ENCODE results near the gene CCS.
"Not testable (repeated sequence)": the region's sequence is repeated elsewhere in the genome, so short reads cannot be mapped to it uniquely, and the experiment has no call there.

Gene CCS

GRCh38 chr11:66592457-66593302, at the start of gene CCS, which contains the start of gene CCDC87:
TSS of gene CCS (plus strand) at chr11:66593185. CDS start at chr11:66593262, 77 bp downstream.
TSS of gene CCDC87 (minus strand) at chr11:66593063. CDS start at chr11:66593015, 48 bp downstream.
- peak; percentile 97 for DNase-seq (ENCODE audit: low read depth, low spot score)

GRCh38 chr11:66543263-66544107, 49.5 kb upstream of the CCS start:
- peak; percentile 81 for DNase-seq (ENCODE audit: low read depth, low spot score)

DNA sequence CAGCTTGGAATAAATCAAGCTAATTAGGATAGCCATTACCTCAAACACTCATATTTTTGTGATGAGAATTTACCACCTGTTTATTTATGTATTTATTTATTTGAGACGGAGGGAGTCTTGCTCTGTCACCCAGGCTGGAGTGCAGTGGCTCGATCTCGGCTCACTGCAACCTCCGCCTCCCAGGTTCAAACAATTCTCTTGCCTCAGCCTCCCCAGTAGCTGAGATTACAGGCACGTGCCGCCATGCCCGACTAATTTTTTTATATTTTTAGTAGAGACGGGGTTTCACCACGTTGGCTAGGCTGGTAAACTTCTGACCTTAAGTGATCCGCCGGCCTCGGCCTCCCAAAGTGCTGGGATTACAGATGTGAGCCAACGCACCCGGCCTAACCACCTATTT, 48.0 kb upstream of the CCS start:
- DNase-seq (ENCODE audit: low read depth, low spot score), result not testable (repeated sequence)

- peak; percentile 97 for DNase-seq (ENCODE audit: low read depth, low spot score)
Measured at GRCh38 chr11:66545701-66546367, 47.2 kb upstream of the CCS start, which contains the start of gene ZDHHC24. TSS of gene ZDHHC24 (minus strand) at chr11:66546048. CDS start at chr11:66546003, 45 bp downstream.

GRCh38 chr11:66546368-66546965, 46.5 kb upstream of the CCS start, which contains the start of gene ACTN3:
TSS of gene ACTN3 (plus strand) at chr11:66546903. CDS start at chr11:66546938, 35 bp downstream.
- DNase-seq (ENCODE audit: low read depth, low spot score), result no peak

GRCh38 chr11:66546966-66547661, 45.9 kb upstream of the CCS start:
- DNase-seq (ENCODE audit: low read depth, low spot score), result no peak

GRCh38 chr11:66547662-66548009, 45.3 kb upstream of the CCS start:
- DNase-seq (ENCODE audit: low read depth, low spot score), result no peak

DNA sequence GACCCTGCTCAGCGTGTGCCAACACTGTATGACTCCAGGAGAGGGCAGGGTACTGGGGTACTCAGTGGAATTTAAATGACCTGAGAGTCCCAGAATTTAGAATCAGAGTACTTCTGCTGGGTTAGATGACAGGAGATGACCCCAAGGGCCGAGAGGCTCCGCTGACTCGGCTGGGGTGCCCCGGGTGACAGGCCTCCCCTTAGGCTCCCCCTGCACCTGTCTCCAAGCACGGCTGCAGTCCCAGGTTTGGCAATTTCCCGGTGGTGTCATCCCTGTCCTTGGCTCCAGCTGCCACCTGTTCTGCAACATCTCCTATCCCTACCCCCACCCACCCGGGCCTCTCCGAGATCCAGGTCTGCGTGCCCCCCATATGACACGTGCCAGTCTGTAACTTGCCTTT, 44.9 kb upstream of the CCS start:
- DNase-seq (ENCODE audit: low read depth, low spot score), result no peak

- DNase-seq (ENCODE audit: low read depth, low spot score), result peak; percentile 74
Measured at GRCh38 chr11:66548774-66549630, 44.0 kb upstream of the CCS start.

DNA sequence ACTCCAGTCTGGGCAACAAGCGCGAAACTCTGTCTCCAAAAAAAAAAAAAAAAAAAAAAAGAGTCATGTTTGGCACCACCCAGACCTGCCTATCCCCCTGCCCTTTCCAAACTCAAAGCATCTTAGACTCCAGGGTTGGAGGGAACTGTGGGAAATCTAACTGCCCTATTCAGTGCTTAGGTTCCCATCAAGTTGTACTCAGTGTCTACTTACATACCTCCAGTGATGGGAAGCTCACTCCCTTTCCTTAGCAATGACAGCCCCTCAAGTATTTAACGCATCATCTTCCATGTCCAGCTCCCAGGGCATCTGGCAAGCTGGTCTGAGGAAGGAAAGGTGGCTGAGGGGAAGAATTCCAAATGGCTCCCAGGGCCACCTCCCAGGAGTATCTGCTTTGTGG, 43.3 kb upstream of the CCS start:
- DNase-seq (ENCODE audit: low read depth, low spot score), result no peak

GRCh38 chr11:66550887-66551286, 42.1 kb upstream of the CCS start:
- DNase-seq (ENCODE audit: low read depth, low spot score), result no peak

DNA sequence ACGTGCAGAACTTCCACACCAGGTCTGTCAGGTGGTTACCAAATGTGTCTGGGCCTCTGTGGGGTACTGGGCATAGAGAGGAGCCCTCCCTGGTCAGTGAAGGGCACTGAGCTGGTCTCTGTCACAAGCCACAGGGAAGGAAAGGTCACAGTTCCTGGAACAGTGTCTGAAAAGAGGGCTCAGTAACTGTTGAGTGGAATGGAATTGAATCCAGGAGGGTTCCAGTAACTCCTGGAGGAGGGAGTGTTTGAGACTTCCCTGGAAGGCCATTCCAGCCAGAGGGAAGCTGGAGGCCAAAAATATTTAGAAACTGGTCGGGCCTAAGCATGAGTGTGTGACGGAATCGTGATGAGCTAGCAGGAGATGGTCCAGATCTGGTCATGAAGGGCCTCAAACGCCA, 38.4 kb upstream of the CCS start:
- DNase-seq (ENCODE audit: low read depth, low spot score), result no peak

- DNase-seq (ENCODE audit: low read depth, low spot score), result no peak
Measured at GRCh38 chr11:66555416-66555815, 37.6 kb upstream of the CCS start.

GRCh38 chr11:66556086-66556485, 36.9 kb upstream of the CCS start:
- no peak for DNase-seq (ENCODE audit: low read depth, low spot score)

- DNase-seq (ENCODE audit: low read depth, low spot score), result no peak
Measured at GRCh38 chr11:66557733-66558326, 35.2 kb upstream of the CCS start.

GRCh38 chr11:66559142-66559865, 33.7 kb upstream of the CCS start:
- DNase-seq (ENCODE audit: low read depth, low spot score), result no peak

DNA sequence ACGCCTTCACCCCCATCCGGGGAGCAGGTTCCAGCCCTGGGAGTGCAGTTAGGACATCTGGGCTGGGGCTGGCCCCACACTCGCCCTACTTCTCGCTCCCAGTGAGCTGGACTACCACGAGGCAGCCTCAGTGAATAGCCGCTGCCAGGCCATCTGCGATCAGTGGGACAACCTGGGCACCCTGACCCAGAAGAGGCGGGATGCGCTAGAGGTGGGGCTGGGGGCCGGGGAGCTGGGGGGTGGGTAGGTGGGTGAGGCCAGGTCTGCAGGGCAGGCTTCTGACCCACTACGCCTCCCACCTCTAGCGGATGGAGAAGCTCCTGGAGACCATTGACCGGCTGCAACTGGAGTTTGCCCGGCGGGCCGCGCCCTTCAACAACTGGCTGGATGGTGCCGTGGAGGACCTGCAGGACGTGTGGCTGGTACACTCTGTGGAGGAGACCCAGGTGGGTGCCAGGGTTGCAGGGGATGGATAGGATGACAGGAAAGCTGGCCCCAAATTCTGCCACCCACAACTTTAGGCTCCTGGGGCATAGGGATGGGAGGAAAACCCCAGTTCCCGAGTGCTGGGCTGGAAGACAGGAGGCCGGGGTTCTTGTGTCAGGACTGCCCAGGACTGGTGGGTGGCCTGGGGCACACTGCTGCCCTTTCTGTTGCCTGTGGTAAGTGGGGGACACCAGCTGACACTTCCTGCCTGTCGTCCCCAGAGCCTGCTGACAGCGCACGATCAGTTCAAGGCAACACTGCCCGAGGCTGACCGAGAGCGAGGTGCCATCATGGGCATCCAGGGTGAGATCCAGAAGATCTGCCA, 32.9 kb upstream of the CCS start:
- DNase-seq (ENCODE audit: low read depth, low spot score), result no peak
